Hepatocyte (in vitro differentiated cells): Measurements from ENCODE around the gene AKR1B15. TPM values are rescaled to one million over a fixed set of nuclear protein-coding genes. Genes with fewer than 3 reads are reported as not detected.
"Not testable (repeated sequence)": the region's sequence is repeated elsewhere in the genome, so short reads cannot be mapped to it uniquely, and the experiment has no call there.

ENCODE experiments used
- DNase-seq: peaks from one replicate; pipeline ENCODE4 v3.0.0-alpha.2; 2016; ENCODE audit warnings: low spot score
- H2AFZ ChIP-seq: fragments of 200-600 bp; sonication (generic); 2 replicates; pipeline ENCODE4 v1.6.0; 2016; ENCODE audit warnings: antibody characterized with exemption, mild to moderate bottlenecking
- H3K27ac ChIP-seq: fragments of 200-600 bp; sonication (generic); 2 replicates; pipeline ENCODE4 v1.5.1; 2016; ENCODE audit warnings: mild to moderate bottlenecking
- H3K27me3 ChIP-seq: fragments of 200-600 bp; sonication (generic); 2 replicates; pipeline ENCODE4 v1.6.1; 2016
- H3K36me3 ChIP-seq: fragments of 200-600 bp; sonication (generic); replicated peaks from 2 replicates; pipeline ENCODE4 v1.5.1; 2016; ENCODE audit warnings: low read depth; ENCODE audit not compliant: insufficient read depth
- H3K4me1 ChIP-seq: fragments of 200-600 bp; sonication (generic); 2 replicates; pipeline ENCODE4 v1.5.1; 2016; ENCODE audit warnings: mild to moderate bottlenecking, moderate library complexity; ENCODE audit not compliant: insufficient read depth
- H3K4me2 ChIP-seq: fragments of 200-600 bp; sonication (generic); 2 replicates; pipeline ENCODE4 v1.6.0; 2016
- H3K4me3 ChIP-seq: fragments of 200-600 bp; sonication (generic); 2 replicates; pipeline ENCODE4 v1.5.1; 2016; ENCODE audit warnings: mild to moderate bottlenecking
- H3K79me2 ChIP-seq: fragments of 200-600 bp; sonication (generic); 2 replicates; pipeline ENCODE4 v1.6.0; 2017; ENCODE audit warnings: mild to moderate bottlenecking
- H3K9me2 ChIP-seq: fragments of 200-600 bp; sonication (generic); replicated peaks from 2 replicates; pipeline ENCODE4 v1.6.0; 2017; ENCODE audit warnings: mild to moderate bottlenecking; ENCODE audit not compliant: insufficient read depth
- H3K9me3 ChIP-seq: fragments of 200-600 bp; sonication (generic); 2 replicates; pipeline ENCODE4 v1.5.1; 2016; ENCODE audit warnings: low read depth, mild to moderate bottlenecking
- H4K20me1 ChIP-seq: fragments of 200-600 bp; sonication (generic); 2 replicates; pipeline ENCODE4 v1.6.0; 2016; ENCODE audit warnings: mild to moderate bottlenecking; ENCODE audit not compliant: insufficient read depth, poor library complexity, severe bottlenecking
- CTCF ChIP-seq: fragments of 200-600 bp; sonication (generic); IDR thresholded peaks from 2 replicates; pipeline ENCODE4 v1.5.1; 2016; ENCODE audit warnings: antibody characterized with exemption, mild to moderate bottlenecking; ENCODE audit not compliant: poor library complexity
- EZH2 ChIP-seq: fragments of 200-600 bp; sonication (generic); IDR thresholded peaks from 2 replicates; pipeline ENCODE4 v1.6.1; 2016; ENCODE audit warnings: antibody characterized with exemption, mild to moderate bottlenecking, borderline replicate concordance
- EZH2phosphoT487 ChIP-seq: fragments of 200-600 bp; sonication (generic); IDR thresholded peaks from one replicate; pipeline ENCODE4 v1.6.1; 2018; ENCODE audit warnings: antibody characterized with exemption, mild to moderate bottlenecking, low read depth, moderate library complexity; ENCODE audit not compliant: unreplicated experiment, severe bottlenecking
- WGBS: methylation state at CpG from one replicate; pipeline ENCODE4 v1.1.6; 2016; ENCODE audit warnings: low lambda C conversion rate; ENCODE audit errors: missing lambda C conversion rate; 5-methylcytosine and 5-hydroxymethylcytosine counted together
- polyA plus RNA-seq: library from polyadenylated mRNA; unstranded; fragments of >200 nt; fragmentation: Nextera tagmentation; extraction: Ambion mirVana; gene quantifications from 2 replicates; pipeline ENCODE4 v1.2.1, GENCODE V29; 2016
- total RNA-seq: library from RNA; depleted of rRNA; stranded (reverse); fragments of >200 nt; gene quantifications from 2 replicates; pipeline ENCODE4 v1.2.3, GENCODE V29; 2014

AKR1B15 gene
- total and polyA plus RNA-seq, 2 experiments from 2014 or later, result 6.3 to 13.7 TPM

GRCh38 chr7:134539380-134540004 lies 9.4 kb upstream of the AKR1B15 start:
- Histone ChIP-seq H3K27ac (no peak overlapping the region), H3K4me1 (no peaks in the 10 kb centered on the region), H3K36me3 (no peaks in the 10 kb centered on the region), H2AFZ (no peak overlapping the region), H3K9me2 (no peaks in the 10 kb centered on the region), H3K4me2 (no peak overlapping the region), H3K27me3 (no peaks in the 10 kb centered on the region), H3K79me2 (no peaks in the 10 kb centered on the region), H4K20me1 (no peaks in the 10 kb centered on the region), H3K9me3 (no peaks in the 10 kb centered on the region), H3K4me3 (no peak overlapping the region)
- TF ChIP-seq EZH2, result no peak
- TF ChIP-seq EZH2phosphoT487, result no peak
- TF ChIP-seq CTCF, result no peak
- no peak for DNase-seq
- WGBS, result 89% methylated on average over 6 of the region's 6 CpGs

GRCh38 chr7:134541501-134542194 lies 7.3 kb upstream of the AKR1B15 start:
- WGBS, result 93% methylated on average over 8 of the region's 8 CpGs
- not testable (repeated sequence) for H3K4me1 ChIP-seq, DNase-seq, H3K79me2 ChIP-seq, H3K36me3 ChIP-seq, H3K9me2 ChIP-seq, H3K27me3 ChIP-seq, H2AFZ ChIP-seq, H3K4me2 ChIP-seq, H3K9me3 ChIP-seq, H3K4me3 ChIP-seq, H3K27ac ChIP-seq, H4K20me1 ChIP-seq

- Histone ChIP-seq H3K4me3 (no peak overlapping the region), H3K79me2 (no peaks in the 10 kb centered on the region), H3K27me3 (no peaks in the 10 kb centered on the region), H2AFZ (no peak overlapping the region), H3K4me1 (no peaks in the 10 kb centered on the region), H3K9me3 (no peaks in the 10 kb centered on the region), H3K36me3 (no peaks in the 10 kb centered on the region), H3K27ac (no peak overlapping the region), H3K4me2 (no peak overlapping the region), H4K20me1 (no peaks in the 10 kb centered on the region), H3K9me2 (no peaks in the 10 kb centered on the region)
- 77% methylated on average over 8 of the region's 8 CpGs for WGBS
- TF ChIP-seq CTCF, result no peak
- TF ChIP-seq EZH2, result no peak
- no peak for TF ChIP-seq EZH2phosphoT487
- DNase-seq, result no peak
These were observed 6.6 kb upstream of the AKR1B15 start for GRCh38 chr7:134542195-134542771.

GRCh38 chr7:134545380-134545779 lies 3.5 kb upstream of the AKR1B15 start:
- H3K9me2 ChIP-seq, result no peaks in the 10 kb centered on the region
- peaks cover 5% of the 10 kb centered on the region for H3K4me1 ChIP-seq
- DNase-seq, result no peak
- H3K27ac ChIP-seq, result no peak overlapping the region
- no peak overlapping the region for H3K4me2 ChIP-seq
- H3K36me3 ChIP-seq, result no peaks in the 10 kb centered on the region
- no peaks in the 10 kb centered on the region for H3K79me2 ChIP-seq
- no peak for TF ChIP-seq EZH2
- H2AFZ ChIP-seq, result no peak overlapping the region
- H3K4me3 ChIP-seq, result no peak overlapping the region
- 88% methylated on average over 4 of the region's 4 CpGs for WGBS
- no peaks in the 10 kb centered on the region for H3K9me3 ChIP-seq
- H3K27me3 ChIP-seq, result no peaks in the 10 kb centered on the region
- H4K20me1 ChIP-seq, result no peaks in the 10 kb centered on the region
